Prostate gland (tissue), 2 donors: ENCODE measurements around the gene CRY2. TPM values are rescaled to one million over a fixed set of nuclear protein-coding genes. Genes with fewer than 3 reads are reported as not detected.
A peak's percentile ranks its signal among the peaks of the same experiment; 100 is the strongest.

Experiments
- DNase-seq: peaks from one replicate; pipeline ENCODE4 v3.0.0-alpha.2; 2019; ENCODE audit warnings: low spot score
- H3K27ac ChIP-seq, 2 donors: fragments of 200-600 bp; sonication (generic); 2 replicates each; pipeline ENCODE4 v1.5.1; 2017 to 2019
- H3K27me3 ChIP-seq: fragments of 200-600 bp; sonication (generic); replicated peaks from 2 replicates; pipeline ENCODE4 v1.5.1; 2019; ENCODE audit not compliant: insufficient read depth
- H3K36me3 ChIP-seq, 2 donors: fragments of 200-600 bp; sonication (generic); 1 replicate in 1 of 2; 2 replicates in 1 of 2; pipeline versions ENCODE4 v1.5.1 to v1.8.1; 2017 to 2019
- H3K4me1 ChIP-seq: fragments of 200-600 bp; sonication (generic); replicated peaks from 2 replicates; pipeline ENCODE4 v1.5.1; 2019
- H3K4me3 ChIP-seq, 2 donors: fragments of 200-600 bp; sonication (generic); 2 replicates each; pipeline ENCODE4 v1.5.1; 2017 to 2019
- H3K9me3 ChIP-seq: fragments of 200-600 bp; sonication (generic); 2 replicates; pipeline ENCODE4 v1.5.1; 2017
- CTCF ChIP-seq, 4 experiments: fragments of 200-600 bp in 2 of 4; fragments of 450-650 bp in 2 of 4; sonication (generic) in 2 of 4; IDR thresholded peaks; 1 replicate in 3 of 4; 2 replicates in 1 of 4; pipeline ENCODE4 v1.5.1; 2016 to 2019; ENCODE audit warnings: antibody characterized with exemption in 4 of 4, mild to moderate bottlenecking in 2 of 4, moderate library complexity in 2 of 4
- POLR2A ChIP-seq: fragments of 450-650 bp; IDR thresholded peaks from one replicate; pipeline ENCODE4 v1.6.1; 2016; ENCODE audit warnings: antibody characterized with exemption, mild to moderate bottlenecking
- POLR2AphosphoS5 ChIP-seq: sonication (generic); formaldehyde crosslinking; IDR thresholded peaks from one replicate; pipeline ENCODE4 v1.6.1; 2017; ENCODE audit warnings: antibody characterized with exemption
- WGBS: methylation state at CpG from one replicate; pipeline ENCODE4 v1.1.5; 2018; 5-methylcytosine and 5-hydroxymethylcytosine counted together
- intact Hi-C: fragments of 100-400 bp; cut with DNase I; formaldehyde crosslinking; loops from one replicate; pipeline ENCODE4 v1.14.2; 2022
- total RNA-seq, 2 donors: library from RNA; depleted of rRNA; stranded (reverse); fragments of >200 nt; gene quantifications; one replicate each; pipeline ENCODE4 v1.1.0, GENCODE V29; 2016

CRY2 gene
- total RNA-seq, 2 donors from 2014 or later, result 45.4 to 70.8 TPM

GRCh38 chr11:45876401-45876800 lies 29.1 kb downstream of the CRY2 start:
- DNase-seq, result no peak
- TF ChIP-seq POLR2A, result no peak
- TF ChIP-seq POLR2AphosphoS5, result no peak
- no peak for TF ChIP-seq CTCF (IDR thresholded peaks at IDR 0.05)
- intact Hi-C loops, result no loop called here

GRCh38 chr11:45877221-45877620 lies 29.9 kb downstream of the CRY2 start:
- peaks cover 0 to 4% of the 10 kb centered on the region in 2 donors for H3K36me3 ChIP-seq

More at GRCh38 chr11:45876401-45876800, 29.1 kb downstream of the CRY2 start:
- H3K4me1 ChIP-seq, result peaks cover 8% of the 10 kb centered on the region
- 46% methylated on average over 6 of the region's 6 CpGs for WGBS
- H3K9me3 ChIP-seq, result no peaks in the 10 kb centered on the region
- H3K36me3 ChIP-seq, result peaks cover 3 to 4% of the 10 kb centered on the region in 2 donors
- H3K27ac ChIP-seq, result no peak overlapping the region
- no peak overlapping the region for H3K4me3 ChIP-seq
- no peaks in the 10 kb centered on the region for H3K27me3 ChIP-seq

GRCh38 chr11:45877845-45878244 lies 30.6 kb downstream of the CRY2 start:
- Histone ChIP-seq H3K4me3 (no peak overlapping the region), H3K9me3 (no peaks in the 10 kb centered on the region), H3K4me1 (peaks cover 8% of the 10 kb centered on the region), H3K27ac (no peak overlapping the region), H3K36me3 (peaks cover 0 to 4% of the 10 kb centered on the region in 2 donors), H3K27me3 (no peaks in the 10 kb centered on the region)
- no peak for TF ChIP-seq POLR2AphosphoS5
- TF ChIP-seq POLR2A, result no peak
- TF ChIP-seq CTCF (IDR thresholded peaks at IDR 0.05), result no peak
- intact Hi-C loops, result no loop called here
- 97% methylated on average over 3 of the region's 3 CpGs for WGBS
- DNase-seq, result no peak

More at GRCh38 chr11:45877221-45877620, 29.9 kb downstream of the CRY2 start:
- H3K9me3 ChIP-seq, result no peaks in the 10 kb centered on the region
- WGBS, result 78% methylated on average over 8 of the region's 8 CpGs
- H3K27me3 ChIP-seq, result no peaks in the 10 kb centered on the region
- TF ChIP-seq POLR2AphosphoS5 (no peak), CTCF (IDR thresholded peaks at IDR 0.05) (no peak)
- intact Hi-C loops, result no loop called here
- H3K4me3 ChIP-seq, result no peak overlapping the region
- H3K27ac ChIP-seq, result no peak overlapping the region
- H3K4me1 ChIP-seq, result peaks cover 8% of the 10 kb centered on the region
- no peak for DNase-seq

- Histone ChIP-seq H3K4me1 (peaks cover 8% of the 10 kb centered on the region), H3K9me3 (no peaks in the 10 kb centered on the region), H3K27me3 (no peaks in the 10 kb centered on the region), H3K36me3 (no peaks in the 10 kb centered on the region), H3K27ac (peak overlapping the region in 1 of 2 donors; percentile 20), H3K4me3 (no peak overlapping the region)
- intact Hi-C loops, result no loop called here
- 42% methylated on average over 7 of the region's 7 CpGs for WGBS
- TF ChIP-seq POLR2A (no peak), CTCF (IDR thresholded peaks at IDR 0.05) (no peak), POLR2AphosphoS5 (peak; percentile 46)
- DNase-seq, result no peak
These were observed 32.8 kb downstream of the CRY2 start for GRCh38 chr11:45879803-45880686.
